Thyroid gland (tissue), 4 donors: ENCODE measurements around the gene CCR6. TPM values are rescaled to one million over a fixed set of nuclear protein-coding genes. Genes with fewer than 3 reads are reported as not detected.

Source experiments
- DNase-seq, 2 donors: peaks; one replicate each; pipeline ENCODE4 v3.0.0-alpha.2; 2019
- H3K27ac ChIP-seq, 3 donors: fragments of 200-600 bp; sonication (generic); 1 replicate in 2 of 3; 2 replicates in 1 of 3; pipeline ENCODE4 v1.5.1; 2016 to 2019; ENCODE audit warnings: mild to moderate bottlenecking in 1 of 3, moderate library complexity in 1 of 3
- H3K27me3 ChIP-seq: fragments of 200-600 bp; sonication (generic); one replicate; pipeline ENCODE4 v1.5.1; 2019
- H3K36me3 ChIP-seq, 2 donors: fragments of 200-600 bp; sonication (generic); one replicate each; pipeline ENCODE4 v1.5.1; 2016 to 2019
- H3K4me1 ChIP-seq, 2 donors: fragments of 200-600 bp; sonication (generic); one replicate each; pipeline ENCODE4 v1.5.1; 2017 to 2019
- H3K4me3 ChIP-seq, 3 donors: fragments of 200-600 bp; sonication (generic); replicated peaks in 1 of 3; 1 replicate in 2 of 3; 2 replicates in 1 of 3; pipeline ENCODE4 v1.5.1; 2016; ENCODE audit warnings: mild to moderate bottlenecking in 1 of 3
- H3K9me3 ChIP-seq: fragments of 200-600 bp; sonication (generic); one replicate; pipeline ENCODE4 v1.5.1; 2017
- CTCF ChIP-seq, 6 experiments: fragments of 200-600 bp in 3 of 6; fragments of 450-650 bp in 3 of 6; sonication (generic) in 3 of 6; IDR thresholded peaks; one replicate each; pipeline ENCODE4 v1.5.1; 2016 to 2019; ENCODE audit warnings: antibody characterized with exemption in 6 of 6, mild to moderate bottlenecking in 2 of 6, inconsistent platforms in 1 of 6, moderate library complexity in 1 of 6
- POLR2A ChIP-seq, 2 donors: fragments of 450-650 bp; IDR thresholded peaks; one replicate each; pipeline ENCODE4 v1.6.1; 2017; ENCODE audit warnings: antibody characterized with exemption in 2 of 2, mild to moderate bottlenecking in 2 of 2, moderate library complexity in 1 of 2
- WGBS, 2 donors: methylation state at CpG; one replicate each; pipeline ENCODE4 v1.1.5; 2017; 5-methylcytosine and 5-hydroxymethylcytosine counted together
- intact Hi-C: fragments of 100-400 bp; cut with DNase I; formaldehyde crosslinking; loops from one replicate; pipeline ENCODE4 v1.15.1; 2023
- total RNA-seq, 4 donors: library from RNA; depleted of rRNA; stranded (reverse); fragments of >200 nt; gene quantifications; one replicate each; pipeline ENCODE4 v1.2.3, GENCODE V29; 2016

CCR6 gene
- total RNA-seq, 4 donors from 2014 or later: 0.78 TPM; not detected in 3

GRCh38 chr6:167104388-167104787 is 18.5 kb upstream of the CCR6 start:
- Histone ChIP-seq H3K27me3 (no peaks in the 10 kb centered on the region), H3K4me1 (no peaks in the 10 kb centered on the region), H3K27ac (no peak overlapping the region), H3K9me3 (no peaks in the 10 kb centered on the region), H3K4me3 (no peak overlapping the region), H3K36me3 (no peaks in the 10 kb centered on the region)
- intact Hi-C loops: no loop called here
- no peak for TF ChIP-seq POLR2A (IDR thresholded peaks at IDR 0.05)
- TF ChIP-seq CTCF (IDR thresholded peaks at IDR 0.05): no peak
- WGBS, 2 donors: 88 to 92% methylated on average over 3 of the region's 3 CpGs
- no peak for DNase-seq

GRCh38 chr6:167105060-167105459 is 17.8 kb upstream of the CCR6 start:
- 94% methylated on average over 6 of the region's 6 CpGs for WGBS, 2 donors

GRCh38 chr6:167106406-167106805 is 16.5 kb upstream of the CCR6 start:
- TF ChIP-seq CTCF (IDR thresholded peaks at IDR 0.05) (no peak), POLR2A (IDR thresholded peaks at IDR 0.05) (no peak)
- H3K36me3 ChIP-seq: no peaks in the 10 kb centered on the region
- H3K9me3 ChIP-seq: no peaks in the 10 kb centered on the region
- H3K4me1 ChIP-seq: no peaks in the 10 kb centered on the region
- DNase-seq: no peak
- WGBS, 2 donors: 12 to 32% methylated on average over 1 of the region's 1 CpG
- no peak overlapping the region for H3K27ac ChIP-seq
- intact Hi-C loops: no loop called here
- H3K4me3 ChIP-seq: no peak overlapping the region
- H3K27me3 ChIP-seq: no peaks in the 10 kb centered on the region

More at GRCh38 chr6:167105060-167105459, 17.8 kb upstream of the CCR6 start:
- H3K4me1 ChIP-seq: no peaks in the 10 kb centered on the region
- intact Hi-C loops: no loop called here
- no peaks in the 10 kb centered on the region for H3K27me3 ChIP-seq
- no peak for DNase-seq
- H3K9me3 ChIP-seq: no peaks in the 10 kb centered on the region
- no peak overlapping the region for H3K4me3 ChIP-seq
- H3K36me3 ChIP-seq: no peaks in the 10 kb centered on the region
- TF ChIP-seq CTCF (IDR thresholded peaks at IDR 0.05) (no peak), POLR2A (IDR thresholded peaks at IDR 0.05) (no peak)
- no peak overlapping the region for H3K27ac ChIP-seq

- no peak for DNase-seq
- Histone ChIP-seq H3K4me1 (no peaks in the 10 kb centered on the region), H3K36me3 (no peaks in the 10 kb centered on the region), H3K9me3 (no peaks in the 10 kb centered on the region), H3K27ac (no peak overlapping the region), H3K4me3 (no peak overlapping the region), H3K27me3 (no peaks in the 10 kb centered on the region)
- intact Hi-C loops: no loop called here
- 81 to 90% methylated on average over 7 of the region's 7 CpGs for WGBS, 2 donors
- no peak for TF ChIP-seq POLR2A (IDR thresholded peaks at IDR 0.05)
- TF ChIP-seq CTCF (IDR thresholded peaks at IDR 0.05): no peak
Measured at GRCh38 chr6:167107787-167108186, 15.1 kb upstream of the CCR6 start.

- WGBS, 2 donors: 86 to 91% methylated on average over 5 of the region's 5 CpGs
- no peak overlapping the region for H3K4me3 ChIP-seq
- H3K9me3 ChIP-seq: no peaks in the 10 kb centered on the region
- H3K36me3 ChIP-seq: no peaks in the 10 kb centered on the region
- intact Hi-C loops: no loop called here
- no peaks in the 10 kb centered on the region for H3K4me1 ChIP-seq
- no peak for DNase-seq
- H3K27ac ChIP-seq: no peak overlapping the region
- no peaks in the 10 kb centered on the region for H3K27me3 ChIP-seq
- TF ChIP-seq POLR2A (IDR thresholded peaks at IDR 0.05) (no peak), CTCF (IDR thresholded peaks at IDR 0.05) (no peak)
Measured at GRCh38 chr6:167108278-167108677, 14.6 kb upstream of the CCR6 start.
